GM19025 (cell line): Measurements from ENCODE around the gene PLEK.
"Not testable (repeated sequence)": the region's sequence is repeated elsewhere in the genome, so short reads cannot be mapped to it uniquely, and the experiment has no call there.

Experiments
- ATAC-seq: cut with Tn5 transposase; IDR thresholded peaks from one replicate; pipeline ENCODE4 v1.9.1; 2021; ENCODE audit warnings: mild to moderate bottlenecking, low read depth, moderate library complexity; ENCODE audit not compliant: unreplicated experiment

Gene PLEK

GRCh38 chr2:68365087-68365486 is at the start of gene PLEK:
Gene PLEK, plus strand, starts transcription at chr2:68365282. Its CDS starts 70 bp downstream, at chr2:68365352.
- ATAC-seq, result peak; percentile 77

GRCh38 chr2:68316111-68316510 is 49.0 kb upstream of the PLEK start:
- no peak for ATAC-seq

GRCh38 chr2:68317971-68318913 is 46.8 kb upstream of the PLEK start:
- ATAC-seq, result no peak

GRCh38 chr2:68318914-68319397 is 46.1 kb upstream of the PLEK start:
- ATAC-seq, result no peak

- ATAC-seq, result no peak
These were observed 45.5 kb upstream of the PLEK start, which contains the start of gene CNRIP1 for GRCh38 chr2:68319398-68320117. Gene CNRIP1, minus strand, starts transcription at chr2:68319949. Its CDS starts 549 bp downstream, at chr2:68319400.

- no peak for ATAC-seq
These were observed 44.9 kb upstream of the PLEK start for GRCh38 chr2:68320118-68320641.

GRCh38 chr2:68325056-68325455 is 40.0 kb upstream of the PLEK start:
- no peak for ATAC-seq

GRCh38 chr2:68328901-68329300 is 36.2 kb upstream of the PLEK start:
- ATAC-seq, result no peak

GRCh38 chr2:68330691-68331090 is 34.4 kb upstream of the PLEK start:
- no peak for ATAC-seq

GRCh38 chr2:68333009-68333408 is 32.1 kb upstream of the PLEK start:
- ATAC-seq, result no peak

- no peak for ATAC-seq
These were observed 31.2 kb upstream of the PLEK start for GRCh38 chr2:68333931-68334330.

- no peak for ATAC-seq
These were observed 28.9 kb upstream of the PLEK start for GRCh38 chr2:68336192-68336591.

- ATAC-seq, result no peak
These were observed 24.6 kb upstream of the PLEK start for GRCh38 chr2:68340226-68341061.

GRCh38 chr2:68341062-68341329 is 24.1 kb upstream of the PLEK start:
- ATAC-seq, result no peak

- ATAC-seq, result no peak
These were observed 23.5 kb upstream of the PLEK start for GRCh38 chr2:68341583-68341982.

GRCh38 chr2:68342470-68342869 is 22.6 kb upstream of the PLEK start:
- no peak for ATAC-seq

GRCh38 chr2:68344031-68344430 is 21.1 kb upstream of the PLEK start:
- ATAC-seq, result no peak

GRCh38 chr2:68345129-68345875 is 19.8 kb upstream of the PLEK start:
- ATAC-seq, result no peak

- ATAC-seq, result not testable (repeated sequence)
These were observed 16.0 kb upstream of the PLEK start for GRCh38 chr2:68349091-68349490.

GRCh38 chr2:68351997-68352396 is 13.1 kb upstream of the PLEK start:
- no peak for ATAC-seq
